MM.1S (cell line): ENCODE data around the gene SCRN2.

Experiments
- DNase-seq: peaks from one replicate; pipeline ENCODE4 v3.0.0-alpha.2; 2015
- H2AFZ ChIP-seq: fragments of 300-600 bp; sonication (generic); 2 replicates; pipeline ENCODE4 v1.6.0; 2016; ENCODE audit warnings: antibody characterized with exemption, low read length
- H3F3A ChIP-seq: fragments of 300-600 bp; sonication (generic); 2 replicates; pipeline ENCODE4 v1.6.1; 2016; ENCODE audit warnings: mild to moderate bottlenecking, antibody characterized with exemption, low read length, moderate library complexity, mixed read lengths; ENCODE audit not compliant: insufficient read depth
- H3K27ac ChIP-seq: fragments of 300-600 bp; sonication (generic); 2 replicates; pipeline ENCODE4 v1.5.1; 2016; ENCODE audit warnings: mild to moderate bottlenecking, low read length
- H3K27me3 ChIP-seq: fragments of 300-600 bp; sonication (generic); replicated peaks from 2 replicates; pipeline ENCODE4 v1.6.0; 2016; ENCODE audit warnings: low read length; ENCODE audit not compliant: insufficient read depth
- H3K36me3 ChIP-seq: fragments of 300-600 bp; sonication (generic); replicated peaks from 2 replicates; pipeline ENCODE4 v1.6.1; 2016; ENCODE audit warnings: mild to moderate bottlenecking, low read length, mixed read lengths; ENCODE audit not compliant: insufficient read depth
- H3K4me1 ChIP-seq: fragments of 300-600 bp; sonication (generic); 2 replicates; pipeline ENCODE4 v1.6.1; 2016; ENCODE audit warnings: low read length, mixed read lengths
- H3K4me2 ChIP-seq: fragments of 300-600 bp; sonication (generic); 2 replicates; pipeline ENCODE4 v1.6.0; 2016; ENCODE audit warnings: low read depth, low read length
- H3K4me3 ChIP-seq: fragments of 300-600 bp; sonication (generic); 2 replicates; pipeline ENCODE4 v1.5.1; 2016; ENCODE audit warnings: low read length, mixed read lengths
- H3K79me2 ChIP-seq: fragments of 300-600 bp; sonication (generic); 2 replicates; pipeline ENCODE4 v1.6.1; 2016; ENCODE audit warnings: mixed run types, low read length, mixed read lengths
- H3K9ac ChIP-seq: fragments of 300-600 bp; sonication (generic); 2 replicates; pipeline ENCODE4 v1.6.1; 2016; ENCODE audit warnings: low read length, mixed read lengths
- H3K9me2 ChIP-seq: fragments of 300-600 bp; sonication (generic); replicated peaks from 2 replicates; pipeline ENCODE4 v1.6.1; 2016; ENCODE audit warnings: mild to moderate bottlenecking, low read length, mixed read lengths; ENCODE audit not compliant: insufficient read depth
- H3K9me3 ChIP-seq: fragments of 300-600 bp; sonication (generic); replicated peaks from 2 replicates; pipeline ENCODE4 v1.6.1; 2016; ENCODE audit warnings: mild to moderate bottlenecking, low read length, mixed read lengths; ENCODE audit not compliant: insufficient read depth
- H4K20me1 ChIP-seq: fragments of 300-600 bp; sonication (generic); 2 replicates; pipeline ENCODE4 v1.6.1; 2016; ENCODE audit warnings: mild to moderate bottlenecking, low read length, moderate library complexity, mixed read lengths; ENCODE audit not compliant: insufficient read depth
- CTCF ChIP-seq: fragments of 300-600 bp; sonication (generic); IDR thresholded peaks from 2 replicates; pipeline ENCODE4 v1.5.1; 2016; ENCODE audit warnings: antibody characterized with exemption, low read length, mixed read lengths
- EZH2 ChIP-seq: fragments of 300-600 bp; sonication (generic); optimal IDR thresholded peaks from 2 replicates; pipeline ENCODE3; 2017; ENCODE audit warnings: low read depth, mild to moderate bottlenecking, antibody characterized with exemption, low read length, mixed read lengths
- EZH2phosphoT487 ChIP-seq: fragments of 300-600 bp; sonication (generic); IDR thresholded peaks from 2 replicates; pipeline ENCODE4 v1.6.1; 2018; ENCODE audit warnings: antibody characterized with exemption, low read length

Gene SCRN2

GRCh38 chr17:47801906-47802305, 39.2 kb downstream of the SCRN2 start:
- no peaks in the 10 kb centered on the region for H3K9me2 ChIP-seq
- H3K36me3 ChIP-seq: no peaks in the 10 kb centered on the region
- H3K9me3 ChIP-seq: no peaks in the 10 kb centered on the region
- H2AFZ ChIP-seq: no peak overlapping the region
- H3F3A ChIP-seq: no peaks in the 10 kb centered on the region
- H4K20me1 ChIP-seq: no peaks in the 10 kb centered on the region
- H3K4me1 ChIP-seq: no peaks in the 10 kb centered on the region; the same call in 1 of the 2 replicates
- no peak overlapping the region for H3K27ac ChIP-seq
- no peak for DNase-seq
- no peak overlapping the region for H3K4me3 ChIP-seq
- no peaks in the 10 kb centered on the region for H3K79me2 ChIP-seq
- no peak overlapping the region for H3K9ac ChIP-seq
- 0 out of 2 replicates have a peak, but pooled peaks cover 8% of the 10 kb centered on the region for H3K27me3 ChIP-seq
- TF ChIP-seq CTCF (no peak), EZH2 (no peak), EZH2phosphoT487 (no peak)
- H3K4me2 ChIP-seq: no peak overlapping the region

- DNase-seq: no peak
- no peaks in the 10 kb centered on the region; the same call in 1 of the 2 replicates for H3K4me1 ChIP-seq
- no peaks in the 10 kb centered on the region for H4K20me1 ChIP-seq
- no peaks in the 10 kb centered on the region for H3K36me3 ChIP-seq
- H3K27ac ChIP-seq: no peak overlapping the region
- TF ChIP-seq EZH2phosphoT487: no peak
- no peak for TF ChIP-seq EZH2
- TF ChIP-seq CTCF: no peak
- H3K9ac ChIP-seq: no peak overlapping the region
- H3F3A ChIP-seq: no peaks in the 10 kb centered on the region
- 0 out of 2 replicates have a peak, but pooled peaks cover 8% of the 10 kb centered on the region for H3K27me3 ChIP-seq
- H2AFZ ChIP-seq: no peak overlapping the region
- H3K4me3 ChIP-seq: no peak overlapping the region
- H3K9me2 ChIP-seq: no peaks in the 10 kb centered on the region
- no peak overlapping the region for H3K4me2 ChIP-seq
- no peaks in the 10 kb centered on the region for H3K79me2 ChIP-seq
- H3K9me3 ChIP-seq: no peaks in the 10 kb centered on the region
Observed at GRCh38 chr17:47801176-47801765, 39.8 kb downstream of the SCRN2 start.

- Histone ChIP-seq H3K4me1 (no peaks in the 10 kb centered on the region; the same call in 1 of the 2 replicates), H3K4me2 (no peak overlapping the region), H3K27ac (no peak overlapping the region), H4K20me1 (no peaks in the 10 kb centered on the region), H3K36me3 (no peaks in the 10 kb centered on the region), H3F3A (no peaks in the 10 kb centered on the region), H3K4me3 (no peak overlapping the region), H3K9ac (no peak overlapping the region), H3K79me2 (no peaks in the 10 kb centered on the region), H3K9me2 (no peaks in the 10 kb centered on the region), H3K9me3 (no peaks in the 10 kb centered on the region), H2AFZ (no peak overlapping the region), H3K27me3 (0 out of 2 replicates have a peak, but pooled peaks cover 10% of the 10 kb centered on the region)
- no peak for DNase-seq
- no peak for TF ChIP-seq EZH2
- no peak for TF ChIP-seq CTCF
- no peak for TF ChIP-seq EZH2phosphoT487
Observed at GRCh38 chr17:47800686-47801085, 40.4 kb downstream of the SCRN2 start.
